SK-N-SH treated with all-trans-retinoic acid at 6 μM for 48 hours (cell line): ENCODE measurements around the gene GAPVD1.

ENCODE experiments used
- ATAC-seq: fragments of 200-7000 bp; cut with Tn5 transposase; 3 replicates; pipeline ENCODE4 v1.9.1; 2020; ENCODE audit warnings: mild to moderate bottlenecking, moderate library complexity
- ARNTL ChIP-seq: fragments of 450-650 bp; formaldehyde crosslinking; IDR thresholded peaks from 2 replicates; pipeline ENCODE4 v1.5.0; 2020; ENCODE audit warnings: low read depth, mild to moderate bottlenecking, moderate library complexity, borderline replicate concordance
- BACH2 ChIP-seq: fragments of 250-450 bp; sonication (Bioruptor Pico); IDR thresholded peaks from 2 replicates; pipeline ENCODE4 v1.9.0; 2021; ENCODE audit warnings: mild to moderate bottlenecking, borderline replicate concordance
- CREB5 ChIP-seq: fragments of 250-450 bp; sonication (Bioruptor Pico); IDR thresholded peaks from 2 replicates; pipeline ENCODE4 v1.5.1; 2020; ENCODE audit warnings: low read depth, mild to moderate bottlenecking, moderate library complexity
- CSRNP3 ChIP-seq: fragments of 250-450 bp; sonication (Bioruptor Pico); IDR thresholded peaks from 2 replicates; pipeline ENCODE4 v1.5.1; 2021; ENCODE audit warnings: mild to moderate bottlenecking, moderate library complexity
- ESRRG ChIP-seq: fragments of 250-450 bp; sonication (Bioruptor Pico); IDR thresholded peaks from 2 replicates; pipeline ENCODE4 v1.6.1; 2021; ENCODE audit warnings: mild to moderate bottlenecking
- GLIS3 ChIP-seq: fragments of 250-450 bp; sonication (Bioruptor Pico); IDR thresholded peaks from 2 replicates; pipeline ENCODE4 v1.5.0; 2020; ENCODE audit warnings: mild to moderate bottlenecking, moderate library complexity
- ISL1 ChIP-seq: fragments of 250-450 bp; sonication (Bioruptor Pico); IDR thresholded peaks from 2 replicates; pipeline ENCODE4 v2.1.2; 2022; ENCODE audit warnings: mild to moderate bottlenecking, moderate library complexity
- OSR1 ChIP-seq: fragments of 250-450 bp; sonication (Bioruptor Pico); IDR thresholded peaks from 2 replicates; pipeline ENCODE4 v1.8.0; 2022; ENCODE audit warnings: moderate library complexity, mild to moderate bottlenecking, inconsistent platforms
- PATZ1 ChIP-seq: fragments of 250-450 bp; sonication (Bioruptor Pico); IDR thresholded peaks from 2 replicates; pipeline ENCODE4 v1.8.0; 2020; ENCODE audit warnings: mild to moderate bottlenecking, moderate library complexity, borderline replicate concordance
- POU6F1 ChIP-seq: fragments of 250-450 bp; sonication (Bioruptor Pico); IDR thresholded peaks from 2 replicates; pipeline ENCODE4 v1.8.0; 2021; ENCODE audit warnings: low read depth, mild to moderate bottlenecking, moderate library complexity, borderline replicate concordance
- PPARA ChIP-seq: fragments of 250-450 bp; sonication (Bioruptor Pico); IDR thresholded peaks from 2 replicates; pipeline ENCODE4 v1.5.0; 2020; ENCODE audit warnings: mild to moderate bottlenecking, borderline replicate concordance
- RARB ChIP-seq: fragments of 250-450 bp; sonication (Bioruptor Pico); IDR thresholded peaks from 2 replicates; pipeline ENCODE4 v1.8.0; 2021; ENCODE audit warnings: mild to moderate bottlenecking, moderate library complexity
- SNAI2 ChIP-seq: fragments of 250-450 bp; sonication (Bioruptor Pico); IDR thresholded peaks from 2 replicates; pipeline ENCODE4 v1.5.0; 2020; ENCODE audit warnings: mild to moderate bottlenecking, moderate library complexity
- TCF4 ChIP-seq: fragments of 250-450 bp; sonication (Bioruptor Pico); IDR thresholded peaks from 2 replicates; pipeline ENCODE4 v1.8.0; 2021; ENCODE audit warnings: mild to moderate bottlenecking, moderate library complexity, borderline replicate concordance
- TOX ChIP-seq: fragments of 250-450 bp; sonication (Bioruptor Pico); IDR thresholded peaks from 2 replicates; pipeline ENCODE4 v1.8.0; 2021; ENCODE audit warnings: mild to moderate bottlenecking, moderate library complexity, borderline replicate concordance
- TSHZ2 ChIP-seq: fragments of 250-450 bp; sonication (Bioruptor Pico); IDR thresholded peaks from 2 replicates; pipeline ENCODE4 v1.5.0; 2020; ENCODE audit warnings: mild to moderate bottlenecking, moderate library complexity
- ZC3H10 ChIP-seq: fragments of 250-450 bp; sonication (Bioruptor Pico); IDR thresholded peaks from 2 replicates; pipeline ENCODE4 v1.5.1; 2021; ENCODE audit warnings: mild to moderate bottlenecking, moderate library complexity
- ZFP3 ChIP-seq: fragments of 250-450 bp; sonication (Bioruptor Pico); IDR thresholded peaks from 2 replicates; pipeline ENCODE4 v1.5.0; 2020; ENCODE audit warnings: mild to moderate bottlenecking, moderate library complexity
- ZFP30 ChIP-seq: fragments of 450-650 bp; formaldehyde crosslinking; IDR thresholded peaks from 2 replicates; pipeline ENCODE4 v1.5.0; 2022; ENCODE audit warnings: mild to moderate bottlenecking, moderate library complexity
- ZNF565 ChIP-seq: fragments of 450-650 bp; formaldehyde crosslinking; conservative IDR thresholded peaks from 2 replicates; pipeline ENCODE4 v1.5.0; 2020; ENCODE audit warnings: low read depth, mild to moderate bottlenecking, moderate library complexity
- ZNF70 ChIP-seq: fragments of 450-650 bp; formaldehyde crosslinking; IDR thresholded peaks from 2 replicates; pipeline ENCODE4 v1.5.0; 2020; ENCODE audit warnings: mild to moderate bottlenecking, moderate library complexity
- ZNF8 ChIP-seq: fragments of 450-650 bp; formaldehyde crosslinking; IDR thresholded peaks from 2 replicates; pipeline ENCODE4 v1.5.0; 2020; ENCODE audit warnings: mild to moderate bottlenecking, moderate library complexity

GAPVD1 gene

GRCh38 chr9:125391704-125392103 is 130.1 kb downstream of the GAPVD1 start (continued):
- TF ChIP-seq PATZ1 (CRISPR knock-in tag) (no peak), TOX (CRISPR knock-in tag) (no peak), ESRRG (CRISPR knock-in tag) (no peak)
- TF ChIP-seq, all 23 proteins: peak for 0

- ATAC-seq, result peak; percentile 67
Measured at GRCh38 chr9:125393426-125393825, 131.8 kb downstream of the GAPVD1 start.

GRCh38 chr9:125396799-125397198 is 135.2 kb downstream of the GAPVD1 start:
- TF ChIP-seq PATZ1 (CRISPR knock-in tag), result no peak
- no peak for TF ChIP-seq BACH2 (CRISPR knock-in tag)
- TF ChIP-seq ZFP30 (CRISPR knock-in tag), result no peak
- no peak for TF ChIP-seq ESRRG (CRISPR knock-in tag)
- no peak for TF ChIP-seq ZNF565
- no peak for TF ChIP-seq TCF4 (CRISPR knock-in tag)
- no peak for TF ChIP-seq PPARA (CRISPR knock-in tag)
- TF ChIP-seq OSR1, result no peak
- no peak for TF ChIP-seq ARNTL (CRISPR knock-in tag)
- TF ChIP-seq GLIS3, result no peak
- TF ChIP-seq ZNF8 (CRISPR knock-in tag), result no peak
- no peak for TF ChIP-seq TSHZ2 (CRISPR knock-in tag)
- no peak for TF ChIP-seq ZFP3 (CRISPR knock-in tag)
- no peak for TF ChIP-seq POU6F1 (CRISPR knock-in tag)
- TF ChIP-seq ZNF70 (CRISPR knock-in tag), result no peak
- TF ChIP-seq RARB (CRISPR knock-in tag), result no peak
- TF ChIP-seq ISL1 (CRISPR knock-in tag), result no peak
- no peak for TF ChIP-seq CSRNP3 (CRISPR knock-in tag)
- no peak for TF ChIP-seq TOX (CRISPR knock-in tag)
- no peak for TF ChIP-seq SNAI2 (CRISPR knock-in tag)
- TF ChIP-seq, all 23 proteins: peak for 0
- no peak for ATAC-seq

More at GRCh38 chr9:125393426-125393825, 131.8 kb downstream of the GAPVD1 start:
- TF ChIP-seq ZC3H10 (CRISPR knock-in tag) (no peak), ZNF70 (CRISPR knock-in tag) (no peak), CREB5 (CRISPR knock-in tag) (no peak), OSR1 (no peak), TOX (CRISPR knock-in tag) (no peak), ARNTL (CRISPR knock-in tag) (no peak), TCF4 (CRISPR knock-in tag) (no peak)
